GM19099 (cell line): ENCODE measurements around the gene EFNA2.

ENCODE experiments used
- POLR2A ChIP-seq: IDR thresholded peaks from 3 replicates; pipeline ENCODE4 v1.6.1; 2011; ENCODE audit warnings: low read depth; ENCODE audit not compliant: insufficient read length; ENCODE audit errors: extremely low read depth

EFNA2 gene

DNA sequence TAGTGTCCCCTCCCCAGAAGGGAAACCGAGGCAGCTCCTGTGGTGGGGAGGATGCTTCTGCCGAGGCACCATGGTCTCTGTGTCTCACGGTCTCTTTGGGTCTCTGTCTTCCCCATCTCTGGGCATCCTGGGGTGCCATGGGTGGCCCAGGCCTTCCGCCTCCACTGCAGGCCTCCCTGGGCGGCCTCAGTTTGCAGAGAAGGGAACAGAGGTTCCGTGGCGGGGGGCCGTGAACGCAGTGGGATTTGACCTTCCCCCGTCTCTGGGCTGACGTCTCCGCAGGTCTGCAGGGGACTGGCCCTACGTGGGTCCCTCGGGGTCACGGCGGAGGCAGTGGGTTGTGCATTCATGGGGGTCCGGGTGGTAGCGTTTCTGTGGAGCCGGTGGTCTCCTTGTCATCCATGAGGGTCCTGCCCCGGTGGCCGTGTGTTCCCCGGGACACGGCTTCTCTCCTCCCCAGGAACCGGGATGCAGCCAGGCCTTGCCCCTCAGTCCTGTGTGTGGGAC is 4.6 kb downstream of the EFNA2 start:
- TF ChIP-seq POLR2A: no peak

DNA sequence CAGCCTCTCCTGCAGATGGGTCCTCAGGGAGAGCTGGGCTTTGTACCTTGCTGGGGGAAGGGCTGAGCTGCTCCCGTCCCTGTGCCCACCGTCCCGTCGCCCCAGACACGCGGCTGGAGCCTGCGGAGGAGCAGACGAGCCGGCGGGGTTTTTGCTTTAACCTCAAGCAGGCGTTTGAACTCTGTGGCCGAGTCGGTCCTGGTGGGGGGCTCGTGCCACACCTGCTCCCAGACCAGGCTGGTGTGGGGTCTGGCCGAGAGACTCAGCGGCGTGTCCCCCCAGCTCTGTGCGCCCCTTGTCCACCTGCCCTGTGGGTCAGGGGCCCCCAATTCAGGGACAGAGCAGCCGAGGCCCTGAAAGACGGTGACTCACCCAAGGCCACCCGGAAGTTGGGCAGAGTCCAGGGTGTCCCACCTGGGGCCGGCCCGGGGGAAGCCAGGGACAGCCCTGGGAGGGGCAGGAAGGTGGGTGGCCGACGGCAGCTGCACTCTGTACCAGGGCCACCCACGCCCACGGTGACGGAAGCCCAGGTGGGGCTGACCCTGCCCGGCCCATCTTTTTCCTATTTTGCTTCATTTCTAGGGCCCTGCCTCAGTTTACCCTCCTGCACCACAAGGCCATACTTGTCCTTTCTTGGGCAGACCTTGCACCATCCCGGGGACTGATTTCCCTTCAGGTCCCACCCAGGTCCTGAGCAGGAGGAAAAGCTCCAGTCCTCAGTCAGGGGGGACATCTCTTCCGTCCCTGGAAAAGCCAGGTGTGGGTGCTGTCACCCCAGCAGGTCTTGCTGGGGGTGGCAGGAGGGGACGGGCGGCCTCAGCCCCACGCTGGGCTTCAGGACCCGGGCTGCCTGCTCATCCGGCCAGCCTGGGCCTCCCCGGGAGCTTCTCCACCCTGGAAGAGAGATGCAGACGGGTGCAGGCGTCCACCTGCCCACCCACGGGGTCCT is 5.3 kb downstream of the EFNA2 start:
- TF ChIP-seq POLR2A: no peak

DNA sequence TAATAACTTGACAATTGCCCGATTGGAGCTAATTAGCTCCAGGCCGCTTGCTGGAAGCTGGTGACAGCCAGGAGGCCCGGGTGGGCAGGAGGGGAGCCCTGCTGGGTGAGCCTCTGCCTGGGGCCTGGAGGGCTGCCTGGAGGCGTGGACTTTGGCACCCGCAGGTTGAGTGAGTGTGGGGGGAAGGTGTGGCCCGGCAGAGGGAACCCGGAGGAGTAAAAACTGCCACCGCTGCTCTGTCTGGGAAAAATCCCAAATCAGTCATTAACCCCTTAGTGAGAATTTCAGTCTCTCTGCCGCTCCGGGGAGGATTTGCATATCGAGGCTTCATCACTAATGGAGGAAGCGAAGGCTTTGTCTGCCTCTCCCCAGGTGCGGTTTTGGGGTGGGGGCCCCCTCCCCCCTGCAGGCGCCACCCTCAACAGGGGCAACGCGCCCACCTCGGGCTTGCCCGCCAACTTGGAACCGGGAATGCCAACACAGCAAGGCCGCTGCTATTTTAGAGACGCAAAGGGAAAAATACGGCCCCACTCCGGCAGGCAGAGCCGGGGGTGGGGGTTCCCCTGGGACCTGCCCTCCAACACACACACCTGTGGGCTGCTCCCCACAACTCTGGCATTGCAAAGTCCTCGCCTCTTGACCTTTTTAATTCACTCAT is 6.2 kb downstream of the EFNA2 start:
- TF ChIP-seq POLR2A: no peak

DNA sequence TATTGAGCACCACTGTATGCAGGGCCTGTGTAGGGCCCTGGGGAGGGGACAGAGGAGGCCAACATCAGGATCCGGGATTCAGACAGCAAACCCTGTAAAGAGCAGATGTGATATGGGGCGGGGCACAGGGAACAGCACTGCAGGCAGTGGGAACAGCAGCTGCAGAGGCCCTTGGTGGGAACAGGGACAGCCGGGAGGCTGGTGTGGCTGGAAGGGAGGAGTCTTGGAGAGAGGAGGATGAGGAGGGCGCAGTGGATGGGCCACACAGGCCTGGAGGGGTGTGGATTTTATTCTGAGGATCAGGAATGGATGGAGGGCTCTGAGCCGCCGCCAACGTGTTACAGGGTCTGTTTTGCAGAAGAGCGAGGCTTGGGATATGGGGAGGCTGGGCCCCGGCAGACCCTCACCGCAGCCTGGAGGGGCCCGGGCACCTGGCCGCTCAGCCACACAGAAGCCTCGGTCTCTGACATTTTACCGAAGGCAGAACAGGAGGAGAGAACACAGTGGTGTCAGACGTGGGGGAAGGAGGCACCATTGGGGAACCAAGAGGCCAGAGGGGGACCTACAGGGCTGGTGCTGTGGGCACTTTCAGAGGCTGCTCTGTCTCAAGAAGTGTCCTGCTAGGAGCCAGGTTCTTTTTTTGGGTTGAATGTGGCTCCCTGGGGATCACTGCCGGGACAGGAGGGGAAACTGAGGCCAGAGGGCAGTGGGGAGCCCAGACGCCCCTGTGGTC is 6.9 kb downstream of the EFNA2 start:
- no peak for TF ChIP-seq POLR2A

DNA sequence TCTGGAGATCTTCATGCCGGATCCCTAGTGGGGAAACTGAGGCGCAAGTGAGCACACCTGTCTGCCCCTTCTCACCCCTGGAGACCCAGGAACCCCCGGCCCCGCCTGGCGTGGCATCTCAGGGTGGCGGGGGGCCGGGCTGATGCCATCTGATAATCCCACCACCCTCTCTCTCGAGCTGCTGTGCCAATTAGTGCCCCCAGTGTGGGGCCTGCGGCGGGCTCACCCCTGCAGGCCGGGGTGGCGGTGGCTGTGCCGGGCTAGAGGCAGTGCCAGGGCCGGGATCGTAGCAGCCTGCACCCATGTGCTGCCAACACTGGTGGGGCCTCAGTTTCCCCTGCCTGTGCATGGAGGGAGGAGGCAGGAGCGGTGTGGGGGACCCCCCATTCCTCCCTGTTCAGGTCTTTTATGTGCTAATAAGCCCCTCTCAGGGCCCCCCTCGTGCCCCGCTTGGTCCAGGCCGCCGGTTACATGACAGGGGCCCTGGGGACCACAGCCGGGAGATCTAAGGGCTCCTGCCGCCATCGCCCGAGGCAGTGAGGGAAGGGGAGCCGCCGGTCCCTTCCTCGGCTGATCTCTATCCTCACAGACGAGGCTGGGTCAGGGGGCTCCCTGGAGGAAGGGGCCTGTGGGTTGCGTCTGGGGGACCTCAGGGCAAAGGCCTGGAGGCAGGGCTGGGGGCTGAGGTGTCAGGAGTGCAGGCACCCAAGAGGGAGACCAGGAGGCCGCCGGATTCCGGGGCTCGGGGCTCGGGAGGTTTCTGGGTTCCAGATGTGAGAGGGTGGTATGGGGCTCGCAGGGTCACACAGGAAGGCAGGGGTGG is 8.3 kb downstream of the EFNA2 start:
- no peak for TF ChIP-seq POLR2A

DNA sequence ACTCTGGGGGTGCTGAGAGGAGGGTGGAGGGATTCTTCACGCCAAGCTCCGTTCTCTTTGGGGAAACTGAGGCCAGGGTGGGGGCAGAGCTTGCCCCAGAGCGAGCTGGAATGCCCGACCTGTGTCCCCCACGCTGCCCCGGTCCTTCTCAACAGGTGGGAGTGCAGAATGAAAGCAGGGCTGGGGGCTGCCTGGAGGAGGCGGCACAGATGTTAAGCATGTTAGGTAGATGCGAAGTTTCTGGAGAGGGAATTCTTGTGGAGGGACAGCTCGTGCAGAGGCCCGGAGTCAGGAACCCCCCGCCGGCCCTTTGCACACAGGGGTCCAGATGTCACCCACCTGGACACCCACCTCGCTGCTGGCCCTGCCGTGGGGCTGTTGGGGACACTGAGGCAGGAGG is 9.0 kb downstream of the EFNA2 start:
- no peak for TF ChIP-seq POLR2A

DNA sequence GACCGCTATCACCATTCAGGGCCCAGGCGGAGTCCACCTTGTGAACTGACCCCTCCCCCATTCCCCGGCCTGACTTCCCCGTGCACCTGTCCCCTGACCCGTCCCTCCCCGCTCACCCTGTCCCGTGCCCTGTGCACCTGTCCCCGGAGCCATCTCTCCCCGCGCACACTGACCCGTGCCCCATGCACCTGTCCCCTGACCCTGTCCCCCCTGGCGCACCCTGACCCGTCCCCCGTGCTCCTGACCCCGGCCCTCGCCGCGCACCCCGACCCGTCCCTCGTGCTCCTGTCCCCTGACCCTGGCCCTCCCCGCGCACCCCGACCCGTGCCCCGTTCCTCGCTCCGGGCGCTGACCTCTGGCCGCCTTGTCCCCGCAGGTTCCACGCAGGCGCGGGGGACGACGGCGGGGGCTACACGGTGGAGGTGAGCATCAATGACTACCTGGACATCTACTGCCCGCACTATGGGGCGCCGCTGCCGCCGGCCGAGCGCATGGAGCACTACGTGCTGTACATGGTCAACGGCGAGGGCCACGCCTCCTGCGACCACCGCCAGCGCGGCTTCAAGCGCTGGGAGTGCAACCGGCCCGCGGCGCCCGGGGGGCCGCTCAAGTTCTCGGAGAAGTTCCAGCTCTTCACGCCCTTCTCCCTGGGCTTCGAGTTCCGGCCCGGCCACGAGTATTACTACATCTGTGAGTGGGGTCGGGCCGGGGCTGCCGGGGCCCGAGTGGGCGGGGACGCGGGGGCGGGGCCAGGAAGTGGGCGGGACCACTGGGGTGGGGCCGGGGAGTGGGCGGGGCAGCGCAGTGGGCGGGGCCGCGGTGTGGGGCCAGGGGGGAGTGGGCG is 9.7 kb downstream of the EFNA2 start:
- TF ChIP-seq POLR2A: no peak

DNA sequence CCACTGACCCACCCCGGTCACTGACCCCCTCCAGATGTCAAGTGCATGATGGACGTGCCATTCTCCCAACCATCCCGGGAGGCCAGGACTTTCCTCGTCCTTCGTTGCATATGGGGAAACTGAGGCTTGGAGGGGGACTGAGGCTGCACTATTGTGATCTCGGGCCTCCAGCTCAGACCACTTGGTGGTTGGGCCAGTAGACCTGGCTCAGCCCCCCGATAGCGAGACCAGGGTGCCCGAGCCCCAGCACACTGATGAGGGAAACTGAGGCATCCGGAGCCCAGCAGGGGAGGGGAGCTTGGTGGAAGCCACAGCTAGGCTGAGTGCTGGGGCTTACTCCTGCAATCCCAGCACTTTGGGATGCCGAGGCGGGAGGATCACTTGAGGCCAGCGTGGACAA is 10.4 kb downstream of the EFNA2 start:
- no peak for TF ChIP-seq POLR2A

DNA sequence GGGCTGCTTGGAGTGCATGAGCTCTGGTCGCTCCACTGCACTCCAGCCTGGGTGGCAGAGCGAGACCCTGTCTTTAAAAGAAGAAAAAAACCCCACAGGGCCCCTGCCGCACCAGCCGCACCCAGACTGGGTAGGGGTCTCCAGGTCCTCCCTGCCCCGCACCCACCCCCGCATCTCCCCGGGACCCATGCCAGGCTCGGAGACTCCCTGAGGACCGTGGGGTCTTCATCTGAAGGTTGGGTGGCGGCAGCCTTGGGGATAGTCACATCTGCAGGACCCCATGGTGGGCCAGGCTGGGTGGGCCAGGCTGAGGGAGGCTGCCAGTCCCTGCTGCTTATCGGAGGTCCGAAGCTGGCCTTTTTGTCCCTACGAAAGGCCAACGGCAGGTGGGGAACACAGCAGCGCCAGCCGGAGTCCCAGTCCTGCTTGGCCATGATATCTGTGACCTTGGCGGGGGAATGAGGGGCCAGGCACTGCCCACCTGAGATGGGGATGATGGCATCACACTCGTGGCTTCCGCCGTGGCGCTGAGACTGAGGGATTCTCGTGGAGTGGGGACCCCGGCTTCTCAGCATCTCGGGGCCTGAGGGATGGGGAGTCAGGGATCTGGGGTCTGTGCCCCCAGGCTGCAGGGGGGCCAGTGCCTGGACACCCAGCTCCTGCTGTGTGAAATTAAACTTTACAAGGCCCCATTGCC is 11.1 kb downstream of the EFNA2 start:
- TF ChIP-seq POLR2A: no peak

DNA sequence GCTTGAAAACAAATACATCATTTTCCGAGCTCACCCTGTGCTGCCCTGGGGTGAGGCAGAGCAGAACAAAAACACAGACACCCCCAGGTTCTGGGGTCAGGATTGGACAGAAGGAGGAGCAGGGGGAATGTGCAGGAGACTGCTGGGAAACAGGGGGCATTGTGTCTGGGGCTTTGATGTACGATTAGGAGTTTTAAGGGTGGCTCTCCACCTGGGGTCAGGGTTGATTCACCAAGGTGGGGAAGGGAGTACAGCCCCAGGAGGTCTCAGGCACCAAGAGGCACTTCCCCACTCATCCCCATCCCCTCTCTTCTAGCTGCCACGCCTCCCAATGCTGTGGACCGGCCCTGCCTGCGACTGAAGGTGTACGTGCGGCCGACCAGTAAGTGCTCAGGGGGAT is 12.6 kb downstream of the EFNA2 start:
- no peak for TF ChIP-seq POLR2A

DNA sequence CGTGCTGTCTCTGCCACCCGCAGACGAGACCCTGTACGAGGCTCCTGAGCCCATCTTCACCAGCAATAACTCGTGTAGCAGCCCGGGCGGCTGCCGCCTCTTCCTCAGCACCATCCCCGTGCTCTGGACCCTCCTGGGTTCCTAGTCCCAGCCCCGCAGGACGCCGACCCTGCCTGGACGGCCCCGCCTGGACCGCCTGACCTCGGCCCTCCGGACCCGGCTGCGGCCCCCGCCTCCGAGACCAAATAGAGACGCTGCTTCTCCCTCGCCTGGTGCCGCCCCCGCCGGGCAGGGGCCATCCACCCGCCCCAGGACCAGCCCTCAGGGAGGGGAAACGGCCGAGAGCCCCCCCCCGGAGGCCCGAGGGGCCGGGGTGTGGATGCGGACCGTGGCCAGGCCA is 14.1 kb downstream of the EFNA2 start:
- TF ChIP-seq POLR2A: no peak

DNA sequence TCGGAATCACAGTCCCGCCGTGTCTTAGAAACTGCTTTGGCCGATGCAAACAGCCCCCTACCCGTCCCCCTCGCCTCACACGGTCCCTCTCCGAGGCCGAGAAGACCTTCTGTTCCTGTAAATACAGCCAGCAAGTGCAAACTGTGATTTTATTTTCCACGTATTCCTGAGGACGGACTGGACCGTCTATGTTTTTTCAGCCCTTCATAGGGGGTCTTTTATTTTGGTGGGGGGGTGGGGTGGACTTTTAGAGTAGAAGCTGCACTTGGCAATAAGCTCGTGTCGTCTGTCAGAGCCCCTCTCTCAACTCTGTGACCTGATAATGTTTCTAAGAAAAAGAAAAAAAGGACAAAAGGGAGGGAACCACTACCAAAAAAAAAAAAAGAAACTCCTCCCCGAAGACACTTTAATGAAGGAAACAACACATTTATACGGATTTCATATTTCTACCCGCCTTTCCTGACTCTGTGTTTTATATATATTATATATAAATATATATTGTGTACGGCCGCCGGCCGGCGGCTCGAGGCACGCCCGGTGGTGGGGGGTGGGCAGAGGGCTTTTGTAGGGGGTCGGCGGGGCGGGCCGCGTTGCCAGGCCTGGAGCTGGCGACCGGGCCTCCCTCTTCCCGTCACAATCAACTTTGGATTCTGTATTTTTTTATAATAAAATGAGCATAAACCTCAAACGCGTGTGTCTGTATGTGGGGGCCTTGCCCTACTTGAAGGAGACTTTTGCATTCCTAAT is 15.2 kb downstream of the EFNA2 start:
- TF ChIP-seq POLR2A: no peak

DNA sequence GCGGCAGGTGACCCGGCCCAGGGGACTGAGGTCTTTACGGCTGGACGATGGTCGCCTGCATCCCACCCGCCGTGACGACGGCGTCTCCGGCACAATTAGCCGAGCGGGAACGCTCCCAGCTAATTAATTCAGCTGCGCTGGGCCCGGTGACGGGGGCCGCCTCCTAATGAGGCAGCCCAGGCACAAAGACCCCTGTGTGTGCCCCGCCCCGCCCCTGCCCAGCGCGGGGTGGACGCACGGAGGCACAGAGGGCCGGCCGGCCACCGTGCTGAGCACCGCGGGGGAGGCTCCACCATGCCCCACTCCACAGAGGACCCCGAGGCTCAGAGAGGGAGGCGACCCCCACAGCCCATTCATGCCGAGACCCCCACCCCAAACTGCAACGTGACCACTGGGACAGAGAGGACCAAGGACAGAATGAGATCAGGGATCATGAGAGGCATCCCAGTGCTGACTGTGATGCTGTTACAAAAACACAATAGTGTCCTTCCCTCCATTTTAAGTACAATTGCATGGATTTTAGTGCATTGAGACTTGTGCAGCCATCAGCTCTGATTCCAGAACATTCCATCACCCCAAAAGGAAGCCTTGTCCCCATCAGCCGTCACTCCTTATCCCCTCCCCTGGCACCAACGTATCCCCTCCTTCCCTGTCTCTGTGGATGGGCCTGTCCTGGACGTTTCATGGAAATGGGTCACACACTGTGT is 17.0 kb downstream of the EFNA2 start:
- no peak for TF ChIP-seq POLR2A
